ENCODE measurements around the gene DDX1.
"Not testable (repeated sequence)": the region's sequence is repeated elsewhere in the genome, so short reads cannot be mapped to it uniquely, and the experiment has no call there.

Gene DDX1

GRCh38 chr2:15591692-15592463, at the start of gene DDX1:
Gene DDX1, plus strand, starts transcription at chr2:15591868. Its CDS starts 66 bp downstream, at chr2:15591934.
- peak within 1 kb of the TSS; percentile 97 for H3K4me3 Mint-ChIP-seq
- no peaks in the 10 kb centered on the region for H3K9me3 Mint-ChIP-seq (ENCODE audit: low read depth)
- peak within 1 kb of the TSS; percentile 97 for H3K27ac Mint-ChIP-seq
- no peaks in the 10 kb centered on the region for H3K27me3 Mint-ChIP-seq
- H3K36me3 Mint-ChIP-seq = peaks cover 2% of the 10 kb centered on the region
- H3K4me1 Mint-ChIP-seq (ENCODE audit: low read depth) = peaks cover 30% of the 10 kb centered on the region

GRCh38 chr2:15542269-15542668, 49.4 kb upstream of the DDX1 start:
- not testable (repeated sequence) for H3K27me3 Mint-ChIP-seq; H3K27ac Mint-ChIP-seq; H3K4me3 Mint-ChIP-seq; H3K9me3 Mint-ChIP-seq (ENCODE audit: low read depth); H3K4me1 Mint-ChIP-seq (ENCODE audit: low read depth)
- H3K36me3 Mint-ChIP-seq = peaks cover 19% of the 10 kb centered on the region

- H3K4me1 Mint-ChIP-seq (ENCODE audit: low read depth) = peaks cover 8% of the 10 kb centered on the region
- peaks cover 19% of the 10 kb centered on the region for H3K36me3 Mint-ChIP-seq
- no peaks in the 10 kb centered on the region for H3K9me3 Mint-ChIP-seq (ENCODE audit: low read depth)
These were observed 48.6 kb upstream of the DDX1 start for GRCh38 chr2:15543053-15543452.

GRCh38 chr2:15543541-15543940, 48.1 kb upstream of the DDX1 start:
- H3K4me1 Mint-ChIP-seq (ENCODE audit: low read depth) = peaks cover 8% of the 10 kb centered on the region
- H3K27me3 Mint-ChIP-seq = no peaks in the 10 kb centered on the region
- no peak overlapping the region for H3K4me3 Mint-ChIP-seq
- H3K9me3 Mint-ChIP-seq (ENCODE audit: low read depth) = no peaks in the 10 kb centered on the region
- H3K36me3 Mint-ChIP-seq = peaks cover 19% of the 10 kb centered on the region
- no peak overlapping the region for H3K27ac Mint-ChIP-seq

More at GRCh38 chr2:15543053-15543452, 48.6 kb upstream of the DDX1 start:
- H3K27ac Mint-ChIP-seq = no peak overlapping the region
- no peaks in the 10 kb centered on the region for H3K27me3 Mint-ChIP-seq
- H3K4me3 Mint-ChIP-seq = no peak overlapping the region

GRCh38 chr2:15544227-15544626, 47.4 kb upstream of the DDX1 start:
- no peaks in the 10 kb centered on the region for H3K27me3 Mint-ChIP-seq
- peaks cover 19% of the 10 kb centered on the region for H3K36me3 Mint-ChIP-seq
- no peaks in the 10 kb centered on the region for H3K9me3 Mint-ChIP-seq (ENCODE audit: low read depth)
- no peak overlapping the region for H3K27ac Mint-ChIP-seq
- no peak overlapping the region for H3K4me3 Mint-ChIP-seq
- H3K4me1 Mint-ChIP-seq (ENCODE audit: low read depth) = peaks cover 8% of the 10 kb centered on the region

- Mint-ChIP-seq H3K4me3 (no peak overlapping the region), H3K36me3 (peaks cover 8% of the 10 kb centered on the region), H3K4me1 (ENCODE audit: low read depth) (peaks cover 5% of the 10 kb centered on the region), H3K27ac (no peak overlapping the region), H3K27me3 (no peaks in the 10 kb centered on the region), H3K9me3 (ENCODE audit: low read depth) (no peaks in the 10 kb centered on the region)
These were observed 45.2 kb upstream of the DDX1 start for GRCh38 chr2:15546297-15547098.

- H3K9me3 Mint-ChIP-seq (ENCODE audit: low read depth) = no peaks in the 10 kb centered on the region
- peaks cover 5% of the 10 kb centered on the region for H3K4me1 Mint-ChIP-seq (ENCODE audit: low read depth)
- no peaks in the 10 kb centered on the region for H3K27me3 Mint-ChIP-seq
- H3K27ac Mint-ChIP-seq = no peak overlapping the region
- no peak overlapping the region for H3K4me3 Mint-ChIP-seq
- H3K36me3 Mint-ChIP-seq = peaks cover 9% of the 10 kb centered on the region
These were observed 44.4 kb upstream of the DDX1 start for GRCh38 chr2:15547115-15547876.

GRCh38 chr2:15548974-15549373, 42.7 kb upstream of the DDX1 start:
- H3K27me3 Mint-ChIP-seq = no peaks in the 10 kb centered on the region
- no peak overlapping the region for H3K27ac Mint-ChIP-seq
- no peak overlapping the region for H3K4me3 Mint-ChIP-seq
- peaks cover 11% of the 10 kb centered on the region for H3K36me3 Mint-ChIP-seq
- no peaks in the 10 kb centered on the region for H3K9me3 Mint-ChIP-seq (ENCODE audit: low read depth)
- H3K4me1 Mint-ChIP-seq (ENCODE audit: low read depth) = peaks cover 5% of the 10 kb centered on the region

- H3K4me3 Mint-ChIP-seq = no peak overlapping the region
- H3K36me3 Mint-ChIP-seq = peaks cover 5% of the 10 kb centered on the region
- H3K4me1 Mint-ChIP-seq (ENCODE audit: low read depth) = peaks cover 4% of the 10 kb centered on the region
- no peaks in the 10 kb centered on the region for H3K9me3 Mint-ChIP-seq (ENCODE audit: low read depth)
- H3K27me3 Mint-ChIP-seq = no peaks in the 10 kb centered on the region
- H3K27ac Mint-ChIP-seq = no peak overlapping the region
These were observed 38.1 kb upstream of the DDX1 start for GRCh38 chr2:15553519-15553918.

- no peaks in the 10 kb centered on the region for H3K9me3 Mint-ChIP-seq (ENCODE audit: low read depth)
- no peak overlapping the region for H3K4me3 Mint-ChIP-seq
- peaks cover 5% of the 10 kb centered on the region for H3K36me3 Mint-ChIP-seq
- no peaks in the 10 kb centered on the region for H3K27me3 Mint-ChIP-seq
- H3K27ac Mint-ChIP-seq = no peak overlapping the region
- H3K4me1 Mint-ChIP-seq (ENCODE audit: low read depth) = peaks cover 4% of the 10 kb centered on the region
These were observed 37.7 kb upstream of the DDX1 start for GRCh38 chr2:15553951-15554350.

- Mint-ChIP-seq H3K27me3 (no peaks in the 10 kb centered on the region), H3K36me3 (peaks cover 5% of the 10 kb centered on the region), H3K4me3 (no peak overlapping the region), H3K27ac (no peak overlapping the region), H3K9me3 (ENCODE audit: low read depth) (no peaks in the 10 kb centered on the region), H3K4me1 (ENCODE audit: low read depth) (peaks cover 11% of the 10 kb centered on the region)
These were observed 37.0 kb upstream of the DDX1 start for GRCh38 chr2:15554525-15555218.

- Mint-ChIP-seq H3K36me3 (peaks cover 5% of the 10 kb centered on the region), H3K27ac (peak overlapping the region; percentile 0), H3K27me3 (no peaks in the 10 kb centered on the region)
These were observed 35.9 kb upstream of the DDX1 start for GRCh38 chr2:15555760-15556193.

GRCh38 chr2:15556311-15556930, 35.2 kb upstream of the DDX1 start:
- Mint-ChIP-seq H3K4me1 (ENCODE audit: low read depth) (peaks cover 19% of the 10 kb centered on the region), H3K9me3 (ENCODE audit: low read depth) (no peaks in the 10 kb centered on the region), H3K4me3 (no peak overlapping the region), H3K27ac (no peak overlapping the region), H3K36me3 (peaks cover 5% of the 10 kb centered on the region), H3K27me3 (no peaks in the 10 kb centered on the region)

More at GRCh38 chr2:15555760-15556193, 35.9 kb upstream of the DDX1 start:
- Mint-ChIP-seq H3K4me3 (no peak overlapping the region), H3K4me1 (ENCODE audit: low read depth) (peaks cover 19% of the 10 kb centered on the region), H3K9me3 (ENCODE audit: low read depth) (no peaks in the 10 kb centered on the region)

GRCh38 chr2:15557887-15558311, 33.8 kb upstream of the DDX1 start:
- Mint-ChIP-seq H3K27ac (no peak overlapping the region), H3K27me3 (no peaks in the 10 kb centered on the region), H3K36me3 (peaks cover 1% of the 10 kb centered on the region), H3K4me3 (no peak overlapping the region), H3K9me3 (ENCODE audit: low read depth) (no peaks in the 10 kb centered on the region), H3K4me1 (ENCODE audit: low read depth) (peaks cover 33% of the 10 kb centered on the region)

Data from activated naive CD8-positive, alpha-beta T cell (primary cell).